AG09309 (cell line): ENCODE results near the gene ZNF528.

Experiments
- DNase-seq: peaks from one replicate; pipeline ENCODE4 v3.0.0-alpha.2; 2010; ENCODE audit warnings: low read depth
- H3K4me3 ChIP-seq: 2 replicates; pipeline ENCODE4 v1.5.1; 2011; ENCODE audit warnings: mild to moderate bottlenecking, low read depth, low read length, moderate library complexity; ENCODE audit not compliant: control insufficient read depth
- CTCF ChIP-seq: IDR thresholded peaks from 2 replicates; pipeline ENCODE4 v1.5.1; 2011; ENCODE audit warnings: mild to moderate bottlenecking, low read depth, low read length, inconsistent platforms; ENCODE audit not compliant: insufficient read depth, control insufficient read depth; ENCODE audit errors: missing control alignments

ZNF528 gene

GRCh38 chr19:52397310-52398080, at the start of gene ZNF528:
ZNF528 (plus strand) TSS chr19:52397849; CDS start chr19:52402014, 4,165 bp downstream.
- no peak for TF ChIP-seq CTCF
- peak; percentile 55 for DNase-seq
- peak within 1 kb of the TSS; percentile 84 for H3K4me3 ChIP-seq

- H3K4me3 ChIP-seq, result no peak overlapping the region
- TF ChIP-seq CTCF, result no peak
- DNase-seq, result no peak
Observed at GRCh38 chr19:52351512-52351911, 46.1 kb upstream of the ZNF528 start.

GRCh38 chr19:52366414-52366824, 31.2 kb upstream of the ZNF528 start:
- TF ChIP-seq CTCF, result no peak
- no peak overlapping the region for H3K4me3 ChIP-seq
- no peak for DNase-seq

- peak; percentile 46 for DNase-seq
- peak within 1 kb of the TSS; percentile 76 for H3K4me3 ChIP-seq
Observed at GRCh38 chr19:52369559-52370340, 27.9 kb upstream of the ZNF528 start, which contains the start of gene ZNF880. ZNF880 (plus strand) TSS chr19:52369923; CDS start chr19:52369966, 43 bp downstream.

GRCh38 chr19:52370341-52370710, 27.3 kb upstream of the ZNF528 start:
- DNase-seq, result no peak
- peak overlapping the region; percentile 76 for H3K4me3 ChIP-seq
- no peak for TF ChIP-seq CTCF

More at GRCh38 chr19:52369559-52370340, 27.9 kb upstream of the ZNF528 start, which contains the start of gene ZNF880:
- TF ChIP-seq CTCF, result no peak

GRCh38 chr19:52391135-52391534, 6.5 kb upstream of the ZNF528 start:
- no peak overlapping the region for H3K4me3 ChIP-seq
- no peak for DNase-seq
- no peak for TF ChIP-seq CTCF
